ENCODE measurements around the gene CCER1.
A peak's percentile ranks its signal among the peaks of the same experiment; 100 is the strongest.

CCER1 gene

DNA sequence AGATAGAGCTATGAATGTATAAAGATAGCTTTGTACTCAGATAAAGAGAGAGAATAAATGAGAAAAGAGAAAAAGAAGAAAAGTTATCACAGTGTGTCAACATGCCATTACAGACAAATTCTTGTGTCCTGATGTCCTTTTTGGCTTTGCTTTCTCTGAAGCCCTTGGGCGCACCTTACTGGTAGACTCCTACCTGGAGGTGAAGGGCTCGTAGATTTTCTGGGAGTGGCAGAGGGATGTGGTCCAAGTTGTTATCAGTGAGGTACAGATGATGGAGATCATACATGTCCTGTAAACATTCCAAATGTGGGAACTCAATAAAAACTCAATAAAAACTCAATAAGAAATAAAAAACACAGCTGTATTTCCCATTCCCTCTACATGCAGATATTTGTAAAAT lies 14.9 kb upstream of the CCER1 start:
- TF ChIP-seq, protein P1, sequence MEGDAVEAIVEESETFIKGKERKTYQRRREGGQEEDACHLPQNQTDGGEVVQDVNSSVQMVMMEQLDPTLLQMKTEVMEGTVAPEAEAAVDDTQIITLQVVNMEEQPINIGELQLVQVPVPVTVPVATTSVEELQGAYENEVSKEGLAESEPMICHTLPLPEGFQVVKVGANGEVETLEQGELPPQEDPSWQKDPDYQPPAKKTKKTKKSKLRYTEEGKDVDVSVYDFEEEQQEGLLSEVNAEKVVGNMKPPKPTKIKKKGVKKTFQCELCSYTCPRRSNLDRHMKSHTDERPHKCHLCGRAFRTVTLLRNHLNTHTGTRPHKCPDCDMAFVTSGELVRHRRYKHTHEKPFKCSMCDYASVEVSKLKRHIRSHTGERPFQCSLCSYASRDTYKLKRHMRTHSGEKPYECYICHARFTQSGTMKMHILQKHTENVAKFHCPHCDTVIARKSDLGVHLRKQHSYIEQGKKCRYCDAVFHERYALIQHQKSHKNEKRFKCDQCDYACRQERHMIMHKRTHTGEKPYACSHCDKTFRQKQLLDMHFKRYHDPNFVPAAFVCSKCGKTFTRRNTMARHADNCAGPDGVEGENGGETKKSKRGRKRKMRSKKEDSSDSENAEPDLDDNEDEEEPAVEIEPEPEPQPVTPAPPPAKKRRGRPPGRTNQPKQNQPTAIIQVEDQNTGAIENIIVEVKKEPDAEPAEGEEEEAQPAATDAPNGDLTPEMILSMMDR (IDR thresholded peaks at IDR 0.05; ENCODE audit: low read depth, low read length), result no peak

DNA sequence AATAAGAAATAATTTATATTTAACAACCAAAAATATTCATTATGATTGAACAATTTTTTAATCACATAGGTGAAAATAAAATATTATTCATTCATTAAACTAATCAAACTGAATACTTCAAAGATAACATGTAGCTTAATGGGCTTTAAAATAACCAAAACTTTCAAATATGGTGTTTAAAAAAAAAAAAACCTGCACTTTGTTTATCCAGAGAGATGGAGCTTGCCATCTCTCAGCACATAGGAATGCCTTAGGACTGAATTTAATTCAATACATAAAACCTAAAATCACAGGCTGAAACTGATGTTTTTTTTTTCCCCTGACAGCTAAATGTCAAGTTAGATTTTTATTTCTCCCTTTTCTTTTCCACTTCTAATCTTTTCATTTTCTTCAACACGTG lies 14.4 kb upstream of the CCER1 start:
- no peak for DNase-seq (ENCODE audit: extremely low read depth, low read depth)
- TF ChIP-seq, protein P1 (IDR thresholded peaks at IDR 0.05; ENCODE audit: low read depth, low read length), result no peak

More for the DNA sequence above, 14.9 kb upstream of the CCER1 start:
- DNase-seq (ENCODE audit: extremely low read depth, low read depth), result no peak

DNA sequence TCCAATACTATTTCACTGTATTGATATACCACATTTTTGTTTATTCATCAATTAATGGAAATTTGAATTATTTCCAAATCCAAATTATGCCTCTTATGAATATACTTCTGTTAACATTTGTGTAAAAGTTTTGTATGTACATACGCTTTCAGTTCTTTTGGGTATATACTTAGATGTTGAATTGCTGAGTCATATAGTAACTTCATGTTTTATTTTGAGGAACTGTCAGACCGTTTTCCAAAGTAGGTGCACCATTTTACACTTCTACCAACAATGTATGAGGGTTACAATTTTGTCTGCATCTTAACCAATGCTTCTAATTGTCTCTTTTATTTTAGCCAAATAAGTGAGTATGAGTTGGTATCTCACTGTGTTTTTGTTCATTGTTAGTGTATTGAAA lies 10.2 kb upstream of the CCER1 start:
- DNase-seq (ENCODE audit: extremely low read depth, low read depth), result no peak
- TF ChIP-seq, protein P1 (IDR thresholded peaks at IDR 0.05; ENCODE audit: low read depth, low read length), result no peak

DNA sequence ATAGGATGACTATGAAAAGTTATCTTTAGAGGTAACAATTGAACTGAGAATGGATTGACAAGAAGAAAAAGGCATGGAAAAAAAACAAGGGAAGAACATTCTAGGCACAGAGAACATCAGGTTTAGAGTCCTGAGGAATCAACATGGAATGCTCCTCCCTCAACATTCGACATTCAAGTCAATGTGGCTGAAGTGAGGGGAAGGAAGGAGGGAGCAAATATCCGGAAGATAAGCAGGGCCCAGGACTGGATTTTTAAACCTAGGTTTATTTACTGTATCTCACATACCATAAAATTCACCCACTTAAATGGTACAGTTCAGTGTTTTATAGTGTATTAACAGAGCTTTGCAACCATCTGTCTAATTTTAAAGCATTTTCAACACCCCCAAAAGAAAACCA lies 9.6 kb upstream of the CCER1 start:
- DNase-seq (ENCODE audit: extremely low read depth, low read depth), result no peak
- TF ChIP-seq, protein P1 (IDR thresholded peaks at IDR 0.05; ENCODE audit: low read depth, low read length), result no peak

DNA sequence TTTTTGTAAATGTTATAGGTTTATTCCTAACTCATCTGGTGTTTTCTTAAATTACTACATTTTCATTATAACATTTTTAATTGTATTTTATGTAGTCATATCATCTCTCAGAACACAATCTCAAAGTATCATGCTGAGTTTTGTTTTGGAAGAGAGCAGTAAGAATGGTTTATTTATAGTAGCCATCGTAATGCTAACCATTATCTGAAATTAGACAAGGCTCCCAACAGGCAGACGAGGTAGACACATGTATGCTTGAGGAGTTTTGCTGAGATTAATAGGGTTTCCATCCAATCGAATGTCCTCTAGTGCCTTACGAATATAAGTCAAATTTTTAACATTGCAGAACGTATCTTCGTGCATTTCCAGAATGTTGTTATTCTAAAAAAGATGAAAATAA lies 9.0 kb upstream of the CCER1 start:
- TF ChIP-seq, protein P1 (IDR thresholded peaks at IDR 0.05; ENCODE audit: low read depth, low read length), result no peak
- no peak for DNase-seq (ENCODE audit: extremely low read depth, low read depth)

DNA sequence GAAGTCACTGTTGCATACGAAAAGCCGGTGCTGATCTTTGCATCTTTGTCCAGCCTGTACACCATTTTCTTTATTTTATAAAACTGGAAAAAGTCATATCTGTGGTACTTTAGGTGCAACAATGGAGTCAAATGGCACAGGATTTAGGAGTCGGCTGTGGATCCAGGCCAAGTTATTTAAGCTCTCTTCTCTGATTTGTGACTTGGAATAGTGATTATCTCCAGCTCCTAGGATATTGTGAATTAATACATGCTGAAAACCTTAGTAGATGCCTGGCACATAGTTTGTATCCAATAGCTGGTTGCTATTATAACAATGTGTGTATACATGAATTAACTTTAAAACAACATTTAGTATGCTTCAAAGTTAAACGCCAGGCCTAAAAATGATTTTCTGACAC lies 6.2 kb upstream of the CCER1 start:
- TF ChIP-seq, protein P1 (IDR thresholded peaks at IDR 0.05; ENCODE audit: low read depth, low read length), result no peak
- no peak for DNase-seq (ENCODE audit: extremely low read depth, low read depth)

DNA sequence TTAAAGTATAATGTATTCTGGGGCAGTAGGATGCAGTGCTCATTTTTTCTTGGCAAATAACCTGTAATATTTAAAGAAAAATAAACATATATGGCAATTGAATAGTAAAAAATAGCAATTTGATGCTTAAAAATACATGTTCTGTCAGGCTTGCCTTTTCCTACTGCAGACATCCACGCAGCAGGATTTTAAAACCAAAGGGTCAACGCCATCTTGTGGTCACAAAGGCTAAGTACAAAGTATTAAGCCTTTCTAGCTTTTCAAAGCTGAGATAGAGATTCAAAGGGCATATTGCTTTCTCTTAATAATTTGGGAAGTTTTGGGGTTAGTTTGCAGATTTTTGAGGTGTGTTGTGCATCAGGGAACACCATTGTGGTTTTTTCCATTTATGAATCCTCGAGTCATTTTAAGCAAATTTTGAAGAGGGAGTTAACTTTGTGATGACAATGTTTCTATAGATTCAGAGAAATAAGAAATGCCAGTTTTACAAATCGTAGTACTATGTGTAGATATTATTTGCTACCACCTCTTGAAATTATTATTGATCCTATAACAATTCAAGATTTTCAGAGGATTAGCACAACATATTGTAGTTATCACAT lies 4.7 kb upstream of the CCER1 start:
- DNase-seq (ENCODE audit: extremely low read depth, low read depth), result peak; percentile 28
- TF ChIP-seq, protein P1 (IDR thresholded peaks at IDR 0.05; ENCODE audit: low read depth, low read length), result peak; percentile 78

All from AG09319 (cell line).